ENCODE results near the gene CD55.

Gene CD55, protein sequence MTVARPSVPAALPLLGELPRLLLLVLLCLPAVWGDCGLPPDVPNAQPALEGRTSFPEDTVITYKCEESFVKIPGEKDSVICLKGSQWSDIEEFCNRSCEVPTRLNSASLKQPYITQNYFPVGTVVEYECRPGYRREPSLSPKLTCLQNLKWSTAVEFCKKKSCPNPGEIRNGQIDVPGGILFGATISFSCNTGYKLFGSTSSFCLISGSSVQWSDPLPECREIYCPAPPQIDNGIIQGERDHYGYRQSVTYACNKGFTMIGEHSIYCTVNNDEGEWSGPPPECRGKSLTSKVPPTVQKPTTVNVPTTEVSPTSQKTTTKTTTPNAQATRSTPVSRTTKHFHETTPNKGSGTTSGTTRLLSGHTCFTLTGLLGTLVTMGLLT

GRCh38 chr1:207321079-207321789 lies at the start of gene CD55:
Gene CD55, plus strand, starts transcription at chr1:207321678. Its CDS starts 88 bp downstream, at chr1:207321766.
- DNase-seq, result peak; percentile 85

- DNase-seq, result no peak
Measured at GRCh38 chr1:207274882-207275281, 46.6 kb upstream of the CD55 start.

- no peak for DNase-seq
Measured at GRCh38 chr1:207276465-207276864, 45.0 kb upstream of the CD55 start.

DNA sequence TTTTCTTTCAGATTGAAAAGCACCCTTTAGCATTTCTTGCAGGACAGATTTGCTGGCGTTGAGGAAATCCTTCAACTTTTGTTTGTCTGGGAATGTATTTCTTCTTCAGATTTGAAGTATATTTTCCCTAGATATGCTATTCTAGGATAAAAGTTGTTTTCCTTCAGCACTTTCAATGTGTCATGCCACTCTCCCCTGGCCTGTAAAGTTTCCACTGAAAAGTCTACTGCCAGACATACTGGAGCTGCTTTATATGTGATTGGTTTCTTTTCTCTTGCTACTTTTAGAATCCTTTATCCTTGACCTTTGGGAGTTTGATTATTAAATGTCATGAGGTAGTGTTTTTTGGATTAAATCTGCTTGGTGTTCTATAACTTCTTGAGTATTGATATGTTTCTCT lies 44.2 kb upstream of the CD55 start:
- no peak for DNase-seq

- DNase-seq, result no peak
Measured at GRCh38 chr1:207279652-207280051, 41.8 kb upstream of the CD55 start.

DNA sequence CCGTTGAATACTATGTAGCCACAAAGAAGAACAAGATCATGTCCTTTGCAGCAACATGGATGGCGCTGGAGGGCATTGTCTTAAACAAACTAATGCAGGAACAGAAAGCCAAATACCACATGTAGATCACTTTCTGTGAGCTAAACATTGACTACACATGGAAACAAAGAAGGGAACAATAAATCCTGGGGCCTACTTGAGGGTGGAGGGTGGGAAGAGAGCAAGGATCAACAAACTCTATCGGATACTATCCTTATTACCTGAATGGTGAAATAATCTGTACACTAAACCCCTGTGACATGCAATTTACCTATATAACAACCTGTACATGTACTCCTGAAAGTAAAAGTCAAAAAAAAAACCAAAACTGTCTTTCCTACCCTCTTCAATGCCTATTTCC lies 40.8 kb upstream of the CD55 start:
- DNase-seq, result no peak

DNA sequence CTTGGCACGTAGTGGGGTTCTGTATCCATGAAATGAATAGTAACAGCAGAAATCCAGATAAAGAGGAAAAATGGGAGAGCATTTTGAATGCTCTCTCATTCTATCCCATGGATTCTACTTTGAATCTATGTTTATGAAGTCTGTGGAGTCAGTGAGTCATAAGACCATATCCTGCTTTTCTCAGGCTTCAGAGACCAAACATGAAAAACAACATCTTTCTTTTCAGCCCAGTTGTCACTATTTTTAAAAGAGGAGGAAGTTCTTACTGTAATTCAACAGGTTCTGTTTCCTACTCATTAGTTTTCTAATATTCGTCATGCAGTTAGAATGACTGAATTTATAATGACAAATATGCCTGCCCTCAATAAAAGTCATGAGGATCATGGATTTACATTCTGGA lies 39.4 kb upstream of the CD55 start:
- DNase-seq, result no peak

DNA sequence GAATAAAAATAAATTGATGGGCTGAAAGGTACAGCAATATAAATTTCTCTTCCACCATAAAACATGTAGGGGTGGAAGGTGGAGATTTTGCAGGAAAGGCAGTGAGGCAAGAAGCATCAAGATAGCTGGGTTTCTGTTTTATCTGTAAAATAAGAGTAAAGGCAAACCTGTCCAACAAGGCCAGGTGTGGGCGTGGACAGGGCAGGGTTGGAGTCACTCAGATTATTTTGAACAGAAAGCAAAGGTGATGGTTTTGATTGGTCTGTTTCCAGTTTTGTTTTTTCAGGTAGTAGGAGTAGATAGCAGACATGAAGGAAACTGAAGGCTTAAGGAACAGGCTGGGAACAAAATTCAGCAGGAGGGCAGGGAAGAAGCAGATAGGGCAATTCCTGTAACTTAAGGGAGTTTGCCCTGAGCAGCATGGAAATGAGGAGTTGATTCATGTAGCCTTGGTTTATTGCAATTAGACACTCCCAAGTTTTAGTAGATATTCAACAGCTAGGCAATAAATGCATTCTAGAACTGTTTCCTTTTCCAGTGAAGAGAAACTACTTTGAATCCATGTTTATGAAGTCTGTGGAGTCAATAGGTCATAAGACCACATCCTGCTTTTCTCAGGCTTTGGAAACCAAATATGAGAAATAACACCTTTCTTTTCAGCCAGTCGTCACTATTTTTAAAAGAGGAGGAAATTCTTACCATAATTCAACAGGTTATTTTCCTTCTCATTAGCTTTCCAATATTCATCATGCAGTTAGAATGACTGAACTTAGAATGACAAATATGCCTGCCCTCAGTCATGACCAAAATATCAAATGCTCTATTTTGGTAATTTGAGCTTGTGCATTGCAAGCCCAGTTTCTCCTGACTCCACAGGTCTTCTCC lies 38.7 kb upstream of the CD55 start:
- no peak for DNase-seq

DNA sequence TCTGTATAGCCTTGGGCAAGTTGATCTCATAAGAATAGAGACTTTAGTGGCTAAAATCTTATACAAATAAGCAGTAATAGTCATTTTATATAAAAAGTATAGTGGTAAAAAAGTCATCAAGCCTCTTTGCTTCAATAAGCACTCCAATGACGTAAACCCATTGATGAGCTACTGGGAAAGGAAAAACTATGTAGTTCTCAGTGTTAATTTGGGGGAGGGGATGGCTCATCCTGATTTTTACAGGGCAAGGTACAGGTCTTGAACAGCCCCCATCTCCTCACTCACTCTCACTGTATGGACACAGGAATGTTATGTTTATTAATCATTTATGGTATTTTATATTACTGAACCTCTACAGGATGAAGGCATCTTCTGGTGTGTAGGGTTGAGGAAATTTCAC lies 38.1 kb upstream of the CD55 start:
- DNase-seq, result no peak

DNA sequence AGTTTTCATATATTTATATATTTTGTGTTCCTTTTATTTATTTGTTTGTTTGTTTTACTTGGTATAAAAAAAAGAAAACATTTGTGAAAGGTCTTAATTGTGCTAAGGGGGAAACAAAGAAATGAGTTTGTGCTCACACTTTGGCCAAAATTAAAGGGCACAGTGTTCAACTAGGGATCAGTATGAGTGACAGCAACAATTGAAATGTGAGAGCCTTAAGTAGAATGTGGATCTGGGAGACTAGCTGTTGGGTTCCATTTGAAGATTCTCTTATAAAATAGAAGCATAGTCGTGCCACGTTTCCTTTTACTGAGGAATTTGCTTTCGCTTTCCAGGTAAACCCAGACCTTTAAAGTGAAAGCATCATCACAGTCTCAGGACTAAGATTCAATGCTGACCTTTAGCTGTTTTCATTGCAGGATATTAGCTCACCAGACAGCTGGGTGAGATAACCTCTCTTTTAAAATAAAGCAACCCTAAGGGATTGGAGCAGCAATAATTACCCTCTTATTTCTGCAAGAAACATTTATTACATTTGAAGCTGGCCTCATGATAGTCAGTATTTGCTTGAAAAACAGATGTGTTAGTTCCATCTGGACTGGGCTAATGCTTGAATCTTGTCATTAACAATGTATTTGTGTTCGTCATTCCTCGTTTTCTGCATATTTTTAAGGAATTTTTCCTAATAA lies 37.1 kb upstream of the CD55 start:
- no peak for DNase-seq

DNA sequence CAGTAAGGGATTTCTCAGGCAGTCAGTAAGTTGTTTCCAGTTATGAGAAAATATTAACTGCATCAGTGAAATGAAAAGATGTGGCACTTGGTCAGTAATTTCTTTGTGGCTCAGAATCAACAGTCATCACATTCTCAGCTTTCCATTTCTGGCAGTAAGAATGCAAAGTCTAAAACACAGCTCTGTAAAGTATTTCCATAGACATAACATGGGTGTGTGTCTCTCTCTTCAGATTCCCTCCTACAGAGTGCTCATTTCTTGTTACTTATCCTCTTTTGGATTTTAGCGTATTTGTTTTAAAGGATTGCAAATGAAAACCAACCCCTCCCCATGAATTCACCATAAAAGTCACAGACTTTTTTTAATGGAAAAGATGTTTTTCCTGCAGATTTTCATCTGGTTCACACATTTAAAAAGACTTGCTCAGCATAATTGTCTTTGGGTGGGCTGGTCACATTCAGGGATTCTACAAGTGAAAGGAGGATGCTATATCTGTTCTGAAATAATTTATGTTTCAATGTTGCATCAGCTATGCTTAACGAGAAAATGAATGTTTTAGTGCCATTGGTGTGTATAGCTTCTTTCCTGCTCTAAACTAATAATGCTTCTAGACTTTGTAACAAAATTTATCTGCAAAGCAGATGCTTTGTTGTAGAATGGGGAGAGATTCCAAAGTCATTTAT lies 34.6 kb upstream of the CD55 start:
- no peak for DNase-seq

DNA sequence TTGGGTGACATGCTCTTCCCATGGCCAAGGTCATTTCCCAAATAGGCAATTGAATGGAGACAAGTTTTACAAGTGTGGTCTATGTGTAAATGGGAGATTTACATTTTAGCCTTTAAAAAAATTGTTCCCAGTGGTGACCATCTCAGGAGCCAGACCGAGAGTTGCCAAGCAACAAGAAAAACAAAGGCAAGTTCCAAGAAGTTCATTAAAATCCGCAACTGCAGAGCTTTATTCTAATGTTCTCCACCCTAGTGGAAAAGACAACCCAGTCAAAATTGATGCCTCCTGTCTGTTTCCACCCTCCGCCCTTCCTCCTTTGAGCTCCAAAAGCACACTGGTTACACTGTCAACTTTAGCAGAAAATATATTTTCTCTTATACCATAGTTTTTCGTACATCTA lies 33.2 kb upstream of the CD55 start:
- no peak for DNase-seq

DNA sequence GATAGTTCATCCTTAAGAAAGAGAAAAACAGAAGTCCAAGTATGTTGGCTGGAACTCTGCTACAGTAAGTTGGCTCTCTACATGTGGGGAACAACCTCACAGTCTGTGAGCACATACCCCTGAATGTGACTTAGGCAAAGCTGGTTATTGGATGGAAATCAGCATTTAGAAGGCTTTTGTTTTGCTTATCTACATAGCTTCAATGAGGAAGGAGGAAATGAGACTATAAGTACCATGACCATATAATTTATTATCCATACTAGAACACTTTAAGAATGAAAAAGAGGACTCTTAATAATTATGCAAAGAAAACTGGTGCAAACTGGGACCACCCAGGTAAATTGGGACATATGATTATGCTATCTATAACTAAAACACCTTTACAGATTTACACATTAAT lies 31.7 kb upstream of the CD55 start:
- DNase-seq, result no peak

DNA sequence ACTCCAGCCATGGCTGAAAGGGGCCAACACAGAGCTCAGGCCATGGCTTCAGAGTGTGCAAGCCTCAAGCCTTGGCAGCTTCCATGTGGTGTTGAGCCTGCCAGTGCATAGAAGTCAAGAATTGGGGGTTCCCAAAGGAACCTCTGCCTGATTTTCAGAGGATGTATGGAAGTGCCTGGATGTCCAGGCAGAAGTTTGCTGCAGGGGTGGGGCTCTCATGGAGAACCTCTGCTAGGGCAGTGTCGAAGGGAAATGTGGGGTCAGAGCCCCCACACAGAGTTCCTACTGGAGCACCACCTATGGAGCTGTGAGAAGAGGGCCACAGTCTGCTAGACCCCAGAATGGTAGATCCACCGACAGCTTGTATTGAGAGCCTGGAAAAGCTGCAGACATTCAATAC lies 29.8 kb upstream of the CD55 start:
- DNase-seq, result no peak

DNA sequence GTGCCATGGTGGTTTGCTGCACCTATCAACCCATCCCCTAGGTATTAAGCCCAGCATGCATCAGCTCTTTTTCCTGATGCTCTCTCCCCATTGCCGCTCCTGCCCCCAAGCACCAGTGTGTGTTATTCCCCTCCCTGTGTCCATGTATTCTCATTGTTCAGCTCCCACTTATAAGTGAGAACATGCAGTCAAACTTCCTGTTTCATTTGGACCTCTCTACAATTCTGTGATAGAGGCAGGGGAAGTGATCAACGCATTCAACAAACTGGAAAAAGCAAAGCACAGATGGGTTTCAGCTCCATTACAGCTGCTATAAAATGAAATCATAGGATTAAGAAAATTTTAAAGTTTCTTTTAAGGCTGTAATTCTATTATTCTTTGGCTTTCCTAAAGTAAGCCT lies 23.3 kb upstream of the CD55 start:
- no peak for DNase-seq

DNA sequence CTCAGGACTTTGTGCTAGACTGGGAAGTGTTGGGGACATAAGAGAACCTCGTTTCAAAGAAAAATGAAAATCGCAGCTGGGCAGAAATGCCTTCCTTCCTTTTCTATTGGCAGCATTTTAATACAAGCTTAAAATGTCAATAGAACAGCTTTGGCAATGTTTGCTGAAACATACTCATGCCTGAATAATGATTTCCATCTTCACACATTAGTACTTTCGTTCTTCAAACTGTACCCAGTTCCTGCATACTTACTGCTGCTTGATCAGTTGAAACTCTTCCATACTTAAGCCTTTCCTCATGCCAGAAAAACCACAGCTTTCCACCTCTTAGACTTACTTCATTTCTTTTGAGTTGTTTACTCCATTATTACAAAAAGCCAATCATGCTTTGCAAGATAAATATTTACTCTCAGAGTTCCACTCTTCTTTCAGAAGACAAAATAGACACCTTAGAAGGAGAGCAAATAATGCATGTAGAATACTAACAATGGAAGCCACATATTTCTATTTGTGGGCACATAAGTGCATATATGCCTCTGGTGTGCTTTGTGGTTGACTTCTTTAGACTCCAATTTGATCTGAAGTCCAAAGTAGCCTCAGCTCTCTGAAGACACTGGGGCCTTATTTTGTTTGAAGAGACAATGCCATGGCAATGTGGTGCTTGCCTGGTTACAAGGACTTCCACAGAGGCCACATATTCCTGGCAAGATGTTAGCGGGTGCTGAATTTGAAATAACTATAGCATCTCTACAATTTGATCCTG lies 22.7 kb upstream of the CD55 start:
- no peak for DNase-seq

- no peak for DNase-seq
Measured at GRCh38 chr1:207300970-207301369, 20.5 kb upstream of the CD55 start.

GRCh38 chr1:207302618-207303393 lies 18.7 kb upstream of the CD55 start:
- no peak for DNase-seq

DNA sequence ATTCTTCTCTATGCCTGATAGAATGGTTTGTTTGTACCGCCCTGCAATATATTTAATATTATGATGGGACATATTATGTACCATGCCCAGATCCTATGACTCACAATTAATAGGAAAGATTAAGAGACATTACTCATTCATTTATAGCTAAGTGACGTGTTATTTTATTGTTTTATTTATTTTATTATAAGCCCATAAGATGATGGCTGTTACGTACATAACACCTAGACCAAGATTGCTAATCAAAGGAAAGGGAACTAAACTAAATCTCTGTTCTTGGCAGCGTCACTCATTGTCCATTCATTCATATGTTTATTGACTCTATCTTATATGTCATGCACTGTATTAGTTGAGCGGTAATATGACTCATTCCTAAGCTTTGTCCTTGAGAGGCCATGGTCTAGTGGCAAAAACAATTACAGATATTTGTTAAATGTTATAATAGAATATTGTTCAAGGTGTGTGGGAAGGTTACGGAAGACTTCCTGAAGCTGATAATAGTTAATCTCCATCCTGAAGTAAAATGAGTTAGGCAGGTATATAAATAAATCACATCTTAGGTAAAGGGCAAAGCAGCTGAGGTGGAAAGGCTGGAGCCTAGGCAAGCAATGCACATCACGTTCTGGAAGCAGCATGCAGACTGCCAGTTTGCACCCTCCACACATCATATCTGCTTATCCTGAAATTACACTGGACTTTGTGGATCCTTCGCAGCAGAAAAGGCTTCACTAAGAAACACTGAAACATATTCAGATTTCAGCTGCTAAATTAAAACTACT lies 16.6 kb upstream of the CD55 start:
- no peak for DNase-seq

DNA sequence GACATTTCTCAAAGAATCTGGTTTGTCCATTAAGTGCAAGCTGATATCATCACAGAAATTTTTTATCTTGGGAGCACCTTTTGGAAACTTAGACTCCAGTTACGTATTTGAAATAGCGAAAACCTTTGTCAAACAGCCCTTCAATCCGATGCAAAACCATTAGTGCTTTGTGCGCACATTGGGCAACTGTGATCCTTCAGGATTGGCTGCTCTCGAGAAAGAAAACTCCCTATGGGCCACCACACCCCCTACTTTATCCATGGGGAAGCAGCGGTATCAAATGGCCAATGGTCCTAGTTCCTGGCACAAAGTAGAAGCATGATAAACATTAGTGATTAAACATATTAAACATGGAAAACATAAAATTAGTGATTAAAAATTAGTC lies 16.0 kb upstream of the CD55 start:
- DNase-seq, result no peak

All from NCI-H1436 (cell line).